Brain microvascular endothelial cell (primary cell): ENCODE results near the gene CPNE4.
"Not testable (repeated sequence)": the region's sequence is repeated elsewhere in the genome, so short reads cannot be mapped to it uniquely, and the experiment has no call there.

ENCODE experiments used
- DNase-seq: peaks from one replicate; pipeline ENCODE4 v3.0.0-alpha.2; 2020
- H3K27ac ChIP-seq: fragments of 250-450 bp; sonication (Bioruptor Pico); 2 replicates; pipeline ENCODE4 v1.5.1; 2020; ENCODE audit warnings: mild to moderate bottlenecking, moderate library complexity
- H3K27me3 ChIP-seq: fragments of 250-450 bp; sonication (Bioruptor Pico); replicated peaks from 2 replicates; pipeline ENCODE4 v1.5.1; 2020; ENCODE audit warnings: mild to moderate bottlenecking
- H3K36me3 ChIP-seq: fragments of 250-450 bp; sonication (Bioruptor Pico); replicated peaks from 2 replicates; pipeline ENCODE4 v1.5.1; 2020; ENCODE audit warnings: mild to moderate bottlenecking
- H3K4me3 ChIP-seq: 2 replicates; pipeline ENCODE4 v1.5.1; 2011; ENCODE audit warnings: low read depth, mild to moderate bottlenecking, control low read depth, low read length, moderate library complexity
- in situ Hi-C: cut with HindIII; loops from 2 replicates; pipeline ENCODE4 v1.10.0; 2017; ENCODE audit warnings: low sequenced_read_pairs, low pct_ligation_motif_present
- TF ChIP-seq, protein P1 (sequence below): IDR thresholded peaks from 2 replicates; pipeline ENCODE4 v1.5.1; 2011; ENCODE audit warnings: low read depth, mild to moderate bottlenecking, moderate library complexity, low read length, control low read depth, inconsistent platforms; ENCODE audit errors: missing control alignments

Gene CPNE4

DNA sequence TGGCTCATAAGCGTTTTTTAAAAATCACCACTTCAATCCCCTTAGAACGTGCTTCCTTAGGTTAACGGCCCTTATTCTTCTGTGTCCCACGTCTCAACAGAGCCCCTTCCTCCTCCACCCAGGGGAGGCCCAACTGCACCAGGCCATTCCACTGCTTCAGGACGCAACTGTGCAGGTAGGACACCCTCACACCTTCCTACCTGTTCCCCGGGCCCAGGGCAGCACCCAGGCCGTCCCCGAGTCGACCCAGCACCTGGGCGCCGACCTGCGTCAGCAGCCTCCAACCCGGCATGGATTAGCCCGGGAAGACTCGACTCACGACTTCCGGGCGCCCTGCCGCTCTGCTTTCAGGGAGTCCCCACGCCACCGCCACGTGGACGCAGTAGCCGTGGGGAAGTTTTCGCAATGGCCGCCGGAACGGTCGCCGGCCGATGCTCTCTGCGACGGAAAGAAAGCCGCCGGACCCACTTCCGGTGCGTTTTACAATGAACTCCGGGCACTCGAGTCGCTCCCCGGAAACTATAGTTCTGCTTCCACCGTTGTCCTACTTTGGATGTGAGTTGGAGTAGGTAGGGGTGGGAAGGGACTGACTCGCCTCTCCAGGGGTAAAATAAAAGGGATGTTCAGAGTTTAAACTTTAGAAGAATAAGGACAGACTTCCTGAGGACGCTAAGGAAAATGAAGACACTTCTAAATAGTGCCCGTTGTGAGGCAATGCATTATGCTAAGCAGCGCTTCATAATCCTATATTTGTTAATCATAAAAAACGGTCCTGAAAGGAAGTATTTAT lies 532.1 kb downstream of the CPNE4 start, which contains the start of gene MRPL3:
Gene MRPL3, minus strand, starts transcription at position 442 of the 790 bp plus-strand sequence. Its CDS starts 150 bp downstream, at position 292.
- Histone ChIP-seq H3K4me3 (peak within 1 kb of the TSS; percentile 93), H3K27me3 (no peaks in the 10 kb centered on the region), H3K36me3 (peaks cover 13% of the 10 kb centered on the region), H3K27ac (peak within 1 kb of the TSS; percentile 84)
- peak; percentile 87 for DNase-seq
- in situ Hi-C loops, result no loop called here
- TF ChIP-seq, protein P1, sequence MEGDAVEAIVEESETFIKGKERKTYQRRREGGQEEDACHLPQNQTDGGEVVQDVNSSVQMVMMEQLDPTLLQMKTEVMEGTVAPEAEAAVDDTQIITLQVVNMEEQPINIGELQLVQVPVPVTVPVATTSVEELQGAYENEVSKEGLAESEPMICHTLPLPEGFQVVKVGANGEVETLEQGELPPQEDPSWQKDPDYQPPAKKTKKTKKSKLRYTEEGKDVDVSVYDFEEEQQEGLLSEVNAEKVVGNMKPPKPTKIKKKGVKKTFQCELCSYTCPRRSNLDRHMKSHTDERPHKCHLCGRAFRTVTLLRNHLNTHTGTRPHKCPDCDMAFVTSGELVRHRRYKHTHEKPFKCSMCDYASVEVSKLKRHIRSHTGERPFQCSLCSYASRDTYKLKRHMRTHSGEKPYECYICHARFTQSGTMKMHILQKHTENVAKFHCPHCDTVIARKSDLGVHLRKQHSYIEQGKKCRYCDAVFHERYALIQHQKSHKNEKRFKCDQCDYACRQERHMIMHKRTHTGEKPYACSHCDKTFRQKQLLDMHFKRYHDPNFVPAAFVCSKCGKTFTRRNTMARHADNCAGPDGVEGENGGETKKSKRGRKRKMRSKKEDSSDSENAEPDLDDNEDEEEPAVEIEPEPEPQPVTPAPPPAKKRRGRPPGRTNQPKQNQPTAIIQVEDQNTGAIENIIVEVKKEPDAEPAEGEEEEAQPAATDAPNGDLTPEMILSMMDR, result no peak

- DNase-seq, result no peak
- Histone ChIP-seq H3K27me3 (no peaks in the 10 kb centered on the region), H3K36me3 (peaks cover 21% of the 10 kb centered on the region), H3K4me3 (peak overlapping the region; percentile 93), H3K27ac (peak overlapping the region; percentile 84)
- in situ Hi-C loops, result no loop called here
- TF ChIP-seq, protein P1, result no peak
Measured at GRCh38 chr3:131501949-131502348, 532.9 kb downstream of the CPNE4 start.

DNA sequence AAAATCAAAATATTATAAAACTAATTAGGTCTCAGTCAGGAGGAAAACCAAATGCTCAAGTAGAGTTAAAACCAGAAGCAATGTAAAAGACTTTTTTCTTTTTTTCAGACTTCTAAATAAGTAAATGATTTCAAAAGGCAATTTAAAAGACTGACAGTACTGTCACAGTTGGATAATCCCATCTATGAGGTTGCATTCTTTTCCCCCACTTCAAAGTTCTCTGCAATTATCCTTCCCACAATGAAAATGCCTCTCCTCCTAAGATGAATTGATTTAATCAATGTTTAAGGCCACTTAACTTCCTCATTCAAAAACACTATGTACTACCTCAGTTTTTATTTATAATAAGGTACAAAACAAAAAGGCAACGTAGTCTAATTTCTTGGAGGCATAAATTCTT lies 540.1 kb downstream of the CPNE4 start:
- no peak for DNase-seq
- Histone ChIP-seq H3K4me3 (no peak overlapping the region), H3K27me3 (no peaks in the 10 kb centered on the region), H3K36me3 (peaks cover 56% of the 10 kb centered on the region), H3K27ac (no peak overlapping the region)
- TF ChIP-seq, protein P1, result no peak
- in situ Hi-C loops, result no loop called here

DNA sequence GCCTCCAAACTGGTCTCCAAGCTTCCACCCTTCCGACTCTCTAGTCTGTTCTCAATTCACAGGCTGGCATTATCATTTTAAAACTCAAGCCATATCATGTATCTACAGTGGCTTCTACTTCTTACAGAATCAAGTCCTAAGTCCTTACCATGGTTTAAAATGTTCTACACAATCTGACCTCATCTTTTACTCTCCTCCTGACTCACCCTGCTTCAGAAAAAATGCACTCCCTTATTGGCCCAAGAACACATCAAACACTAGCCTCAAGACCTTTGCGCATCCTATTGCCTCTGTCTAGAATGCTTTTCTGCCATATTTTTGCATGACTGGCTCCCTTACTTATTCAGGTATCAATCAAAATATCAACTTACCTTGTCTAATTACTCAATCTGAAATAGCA lies 543.0 kb downstream of the CPNE4 start:
- Histone ChIP-seq H3K27me3 (no peaks in the 10 kb centered on the region), H3K36me3 (peaks cover 45% of the 10 kb centered on the region), H3K27ac (no peak overlapping the region), H3K4me3 (no peak overlapping the region)
- in situ Hi-C loops, result no loop called here
- no peak for DNase-seq
- TF ChIP-seq, protein P1, result no peak

- Histone ChIP-seq H3K27ac (no peak overlapping the region), H3K27me3 (no peaks in the 10 kb centered on the region), H3K4me3 (no peak overlapping the region), H3K36me3 (peaks cover 43% of the 10 kb centered on the region)
- TF ChIP-seq, protein P1, result no peak
- in situ Hi-C loops, result no loop called here
- no peak for DNase-seq
Measured at GRCh38 chr3:131491084-131491483, 543.7 kb downstream of the CPNE4 start.

DNA sequence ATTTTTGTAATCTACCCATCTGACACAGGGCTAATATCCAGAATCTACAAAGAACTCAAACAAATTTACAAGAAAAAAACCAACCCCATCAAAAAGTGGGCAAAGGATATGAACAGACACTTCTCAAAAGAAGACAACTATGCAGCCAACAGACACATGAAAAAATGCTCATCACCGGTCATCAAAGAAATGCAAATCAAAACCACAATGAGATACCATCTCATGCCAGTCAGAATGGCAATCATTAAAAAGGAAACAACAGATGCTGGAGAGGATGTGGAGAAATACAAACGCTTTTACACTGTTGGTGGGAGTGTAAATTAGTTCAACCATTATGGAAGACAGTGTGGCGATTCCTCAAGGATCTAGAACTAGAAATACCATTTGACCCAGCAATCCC lies 548.3 kb downstream of the CPNE4 start:
- DNase-seq, H3K4me3 ChIP-seq, H3K27me3 ChIP-seq, H3K27ac ChIP-seq, in situ Hi-C loops: not testable (repeated sequence)
- H3K36me3 ChIP-seq, result peaks cover 26% of the 10 kb centered on the region
